BLaER1 treated with 17β-estradiol and CSF1 and Interleukin-3, amounts not matched to agents 10 nM and 100 nM (cell line): ENCODE results near the gene LIPC.

Experiments used
- H3K27ac ChIP-seq, 11 experiments: shearing (Covaris generic); formaldehyde crosslinking; 2 replicates each; pipeline ENCODE4 v1.8.1; 2022
- H3K27me3 ChIP-seq, 11 experiments: shearing (Covaris generic); formaldehyde crosslinking; 2 replicates each; pipeline ENCODE4 v1.8.1; 2022
- H3K36me3 ChIP-seq, 11 experiments: shearing (Covaris generic); formaldehyde crosslinking; 2 replicates each; pipeline ENCODE4 v1.8.1; 2022
- H3K4me1 ChIP-seq, 10 experiments: shearing (Covaris generic); formaldehyde crosslinking; 2 replicates each; pipeline ENCODE4 v1.8.1; 2022
- H3K4me2 ChIP-seq, 11 experiments: shearing (Covaris generic); formaldehyde crosslinking; 2 replicates each; pipeline ENCODE4 v1.8.1; 2022
- H3K4me3 ChIP-seq, 10 experiments: shearing (Covaris generic); formaldehyde crosslinking; 2 replicates each; pipeline ENCODE4 v1.8.1; 2022
- H3K9ac ChIP-seq, 11 experiments: shearing (Covaris generic); formaldehyde crosslinking; 2 replicates each; pipeline ENCODE4 v1.8.1; 2022
- H3K9me3 ChIP-seq, 11 experiments: shearing (Covaris generic); formaldehyde crosslinking; replicated peaks in 1 of 11; 2 replicates each; pipeline ENCODE4 v1.8.1; 2022
- H4K20me1 ChIP-seq, 11 experiments: shearing (Covaris generic); formaldehyde crosslinking; 2 replicates each; pipeline ENCODE4 v1.8.1; 2022
- Cebpa-rat ChIP-seq, 11 experiments: shearing (Covaris generic); IDR thresholded peaks; 2 replicates each; pipeline ENCODE4 v1.8.1; 2022

The LIPC gene

GRCh38 chr15:58521293-58521991 lies 89.7 kb downstream of the LIPC start:
- peak overlapping the region; percentile 28 to 67 (median 55) for H3K4me3 ChIP-seq

GRCh38 chr15:58522391-58522790 lies 90.6 kb downstream of the LIPC start:
- peaks cover 59 to 100% (median 94%) of the 10 kb centered on the region in 10 experiments for H3K4me1 ChIP-seq
- peak overlapping the region; percentile 60 to 97 (median 94) for H3K27ac ChIP-seq
- H3K36me3 ChIP-seq = no peaks in the 10 kb centered on the region
- peak overlapping the region; percentile 55 to 88 (median 85) for H3K9ac ChIP-seq
- H4K20me1 ChIP-seq = no peaks in the 10 kb centered on the region
- no peak for TF ChIP-seq Cebpa-rat (IDR thresholded peaks at IDR 0.05)
- H3K4me2 ChIP-seq = peak overlapping the region; percentile 85 to 98 (median 94)
- H3K9me3 ChIP-seq = peaks cover 0 to 2% (median 0%) of the 10 kb centered on the region in 11 experiments; a peak in 2 of 22 replicates
- H3K4me3 ChIP-seq = peak overlapping the region in 3 of 10 experiments; percentile 10 to 18 (median 17); a peak in 1 of 20 replicates
- H3K27me3 ChIP-seq = no peaks in the 10 kb centered on the region

More at GRCh38 chr15:58521293-58521991, 89.7 kb downstream of the LIPC start:
- peak overlapping the region; percentile 85 to 98 (median 94) for H3K4me2 ChIP-seq
- H3K9ac ChIP-seq = peak overlapping the region; percentile 76 to 88 (median 85)
- peaks cover 0 to 12% (median 8%) of the 10 kb centered on the region in 11 experiments; a peak in 15 of 22 replicates for H3K9me3 ChIP-seq
- peak overlapping the region; percentile 80 to 97 (median 94) for H3K27ac ChIP-seq
- no peak for TF ChIP-seq Cebpa-rat (IDR thresholded peaks at IDR 0.05)
- H3K4me1 ChIP-seq = peaks cover 64 to 100% (median 92%) of the 10 kb centered on the region in 10 experiments
- no peaks in the 10 kb centered on the region for H3K36me3 ChIP-seq
- no peaks in the 10 kb centered on the region for H3K27me3 ChIP-seq
- no peaks in the 10 kb centered on the region for H4K20me1 ChIP-seq

- no peak overlapping the region for H3K4me3 ChIP-seq
- peak overlapping the region; percentile 85 to 98 (median 94) for H3K4me2 ChIP-seq
- H3K27me3 ChIP-seq = no peaks in the 10 kb centered on the region
- peak overlapping the region; percentile 60 to 97 (median 94) for H3K27ac ChIP-seq
- no peaks in the 10 kb centered on the region for H3K36me3 ChIP-seq
- H3K9me3 ChIP-seq = no peaks in the 10 kb centered on the region; a peak in 1 of 22 replicates
- no peak for TF ChIP-seq Cebpa-rat (IDR thresholded peaks at IDR 0.05)
- H3K4me1 ChIP-seq = peaks cover 54 to 100% (median 92%) of the 10 kb centered on the region in 10 experiments
- no peaks in the 10 kb centered on the region for H4K20me1 ChIP-seq
- peak overlapping the region; percentile 55 to 88 (median 85); a peak in 20 of 22 replicates for H3K9ac ChIP-seq
Observed at GRCh38 chr15:58522865-58523264, 91.1 kb downstream of the LIPC start.

GRCh38 chr15:58523634-58524033 lies 91.8 kb downstream of the LIPC start:
- no peak for TF ChIP-seq Cebpa-rat (IDR thresholded peaks at IDR 0.05)
- H3K4me3 ChIP-seq = no peak overlapping the region
- no peaks in the 10 kb centered on the region for H3K27me3 ChIP-seq
- no peaks in the 10 kb centered on the region; a peak in 1 of 22 replicates for H3K9me3 ChIP-seq
- no peaks in the 10 kb centered on the region for H4K20me1 ChIP-seq
- H3K4me1 ChIP-seq = peaks cover 47 to 100% (median 86%) of the 10 kb centered on the region in 10 experiments
- H3K36me3 ChIP-seq = no peaks in the 10 kb centered on the region
- H3K27ac ChIP-seq = peak overlapping the region in 10 of 11 experiments; percentile 60 to 97 (median 94); a peak in 17 of 22 replicates
- peak overlapping the region in 6 of 11 experiments; percentile 55 to 88 (median 85); a peak in 10 of 22 replicates for H3K9ac ChIP-seq
- H3K4me2 ChIP-seq = peak overlapping the region in 9 of 11 experiments; percentile 85 to 96 (median 94); a peak in 17 of 22 replicates

GRCh38 chr15:58524247-58524646 lies 92.5 kb downstream of the LIPC start:
- Histone ChIP-seq H3K4me1 (peaks cover 41 to 99% (median 80%) of the 10 kb centered on the region in 10 experiments), H4K20me1 (no peaks in the 10 kb centered on the region), H3K36me3 (no peaks in the 10 kb centered on the region), H3K4me2 (peak overlapping the region in 7 of 11 experiments; percentile 38 to 96 (median 94); a peak in 14 of 22 replicates), H3K9me3 (no peaks in the 10 kb centered on the region; a peak in 2 of 22 replicates), H3K4me3 (no peak overlapping the region), H3K9ac (peak overlapping the region in 4 of 11 experiments; percentile 63 to 88 (median 86); a peak in 5 of 22 replicates), H3K27me3 (no peaks in the 10 kb centered on the region), H3K27ac (peak overlapping the region in 7 of 11 experiments; percentile 60 to 97 (median 94); a peak in 11 of 22 replicates)
- peak in 4 of 11 experiments; percentile 17 to 91 (median 82); a peak in 7 of 22 replicates for TF ChIP-seq Cebpa-rat (IDR thresholded peaks at IDR 0.05)

GRCh38 chr15:58525991-58526421 lies 94.2 kb downstream of the LIPC start:
- Histone ChIP-seq H3K4me1 (peaks cover 23 to 88% (median 62%) of the 10 kb centered on the region in 10 experiments), H3K36me3 (no peaks in the 10 kb centered on the region), H3K4me3 (no peak overlapping the region; a peak in 1 of 20 replicates), H3K27me3 (no peaks in the 10 kb centered on the region), H3K27ac (peak overlapping the region in 8 of 11 experiments; percentile 2 to 97 (median 80); a peak in 12 of 22 replicates), H3K9ac (peak overlapping the region in 5 of 11 experiments; percentile 0 to 54 (median 53); a peak in 8 of 22 replicates), H4K20me1 (no peaks in the 10 kb centered on the region), H3K4me2 (peak overlapping the region in 9 of 11 experiments; percentile 16 to 96 (median 79); a peak in 16 of 22 replicates), H3K9me3 (peaks cover 0 to 9% (median 0%) of the 10 kb centered on the region in 11 experiments; a peak in 4 of 22 replicates)
- TF ChIP-seq Cebpa-rat (IDR thresholded peaks at IDR 0.05) = no peak

GRCh38 chr15:58526647-58527192 lies 94.9 kb downstream of the LIPC start:
- H3K36me3 ChIP-seq = no peaks in the 10 kb centered on the region
- H3K27me3 ChIP-seq = no peaks in the 10 kb centered on the region
- H3K9ac ChIP-seq = peak overlapping the region in 5 of 11 experiments; percentile 6 to 54 (median 53); a peak in 7 of 22 replicates
- peaks cover 0 to 9% (median 0%) of the 10 kb centered on the region in 11 experiments; a peak in 4 of 22 replicates for H3K9me3 ChIP-seq
- peak overlapping the region in 8 of 11 experiments; percentile 13 to 97 (median 80); a peak in 12 of 22 replicates for H3K27ac ChIP-seq
- peak in 1 of 11 experiments; percentile 28; a peak in 1 of 22 replicates for TF ChIP-seq Cebpa-rat (IDR thresholded peaks at IDR 0.05)
- H4K20me1 ChIP-seq = no peaks in the 10 kb centered on the region
- H3K4me2 ChIP-seq = peak overlapping the region in 9 of 11 experiments; percentile 16 to 96 (median 79); a peak in 16 of 22 replicates
- H3K4me1 ChIP-seq = peaks cover 16 to 89% (median 57%) of the 10 kb centered on the region in 10 experiments
- no peak overlapping the region; a peak in 1 of 20 replicates for H3K4me3 ChIP-seq

GRCh38 chr15:58527573-58528187 lies 95.9 kb downstream of the LIPC start:
- Histone ChIP-seq H3K4me1 (peaks cover 6 to 84% (median 48%) of the 10 kb centered on the region in 10 experiments), H3K4me3 (no peak overlapping the region), H3K27ac (peak overlapping the region in 7 of 11 experiments; percentile 13 to 97 (median 90); a peak in 11 of 22 replicates), H3K9me3 (peaks cover 0 to 15% (median 0%) of the 10 kb centered on the region in 11 experiments; a peak in 5 of 22 replicates), H3K36me3 (no peaks in the 10 kb centered on the region), H4K20me1 (no peaks in the 10 kb centered on the region), H3K4me2 (peak overlapping the region in 5 of 11 experiments; percentile 79 to 96 (median 94); a peak in 10 of 22 replicates), H3K9ac (peak overlapping the region in 2 of 11 experiments; percentile 6 to 47; a peak in 2 of 22 replicates), H3K27me3 (no peaks in the 10 kb centered on the region)
- TF ChIP-seq Cebpa-rat (IDR thresholded peaks at IDR 0.05) = no peak
